Dermis blood vessel endothelial cell (primary cell): ENCODE data around the gene C1orf74. TPM values are rescaled to one million over a fixed set of nuclear protein-coding genes. Genes with fewer than 3 reads are reported as not detected.

ENCODE experiments used
- DNase-seq: peaks from one replicate; pipeline ENCODE4 v3.0.0; 2010
- total RNA-seq: library from RNA; depleted of rRNA; stranded (reverse); fragments of >200 nt; gene quantifications from 2 replicates; pipeline ENCODE4 v1.2.3, GENCODE V29; 2014

C1orf74 gene
- total RNA-seq, 1 donor from 2014 or later, result 2.2 TPM

GRCh38 chr1:209769171-209769904, 15.0 kb downstream of the C1orf74 start:
- peak; percentile 85 for DNase-seq

- no peak for DNase-seq
Measured at GRCh38 chr1:209768354-209768774, 16.0 kb downstream of the C1orf74 start.

GRCh38 chr1:209767706-209768105, 16.7 kb downstream of the C1orf74 start:
- no peak for DNase-seq

- DNase-seq, result no peak
Measured at GRCh38 chr1:209767096-209767495, 17.3 kb downstream of the C1orf74 start.

GRCh38 chr1:209766051-209766450, 18.3 kb downstream of the C1orf74 start:
- no peak for DNase-seq

- DNase-seq, result no peak
Measured at GRCh38 chr1:209761011-209761635, 23.2 kb downstream of the C1orf74 start.

- no peak for DNase-seq
Measured at GRCh38 chr1:209759829-209760359, 24.5 kb downstream of the C1orf74 start.

GRCh38 chr1:209758400-209758799, 26.0 kb downstream of the C1orf74 start:
- no peak for DNase-seq

GRCh38 chr1:209756615-209757445, 27.5 kb downstream of the C1orf74 start:
- DNase-seq, result peak; percentile 18

- no peak for DNase-seq
Measured at GRCh38 chr1:209755926-209756614, 28.3 kb downstream of the C1orf74 start, which contains the start of gene TRAF3IP3. TRAF3IP3 (plus strand) TSS chr1:209756053; CDS start chr1:209760040, 3,987 bp downstream.

GRCh38 chr1:209755256-209755655, 29.1 kb downstream of the C1orf74 start:
- DNase-seq, result no peak

- DNase-seq, result no peak
Measured at GRCh38 chr1:209752890-209753289, 31.5 kb downstream of the C1orf74 start.

GRCh38 chr1:209751627-209752231, 32.6 kb downstream of the C1orf74 start:
- no peak for DNase-seq

- no peak for DNase-seq
Measured at GRCh38 chr1:209749670-209750323, 34.6 kb downstream of the C1orf74 start.

GRCh38 chr1:209749205-209749604, 35.2 kb downstream of the C1orf74 start:
- DNase-seq, result no peak

- no peak for DNase-seq
Measured at GRCh38 chr1:209748620-209749019, 35.7 kb downstream of the C1orf74 start.

GRCh38 chr1:209747580-209748262, 36.6 kb downstream of the C1orf74 start:
- DNase-seq, result peak; percentile 94

- no peak for DNase-seq
Measured at GRCh38 chr1:209746451-209747165, 37.8 kb downstream of the C1orf74 start.

GRCh38 chr1:209743145-209743482, 41.2 kb downstream of the C1orf74 start:
- no peak for DNase-seq
